Measurements from ENCODE around the gene RAD51B. TPM values are rescaled to one million over a fixed set of nuclear protein-coding genes. Genes with fewer than 3 reads are reported as not detected.

RAD51B gene
- total RNA-seq, 2 donors from 2014 or later, result 22.8 to 33.8 TPM

DNA sequence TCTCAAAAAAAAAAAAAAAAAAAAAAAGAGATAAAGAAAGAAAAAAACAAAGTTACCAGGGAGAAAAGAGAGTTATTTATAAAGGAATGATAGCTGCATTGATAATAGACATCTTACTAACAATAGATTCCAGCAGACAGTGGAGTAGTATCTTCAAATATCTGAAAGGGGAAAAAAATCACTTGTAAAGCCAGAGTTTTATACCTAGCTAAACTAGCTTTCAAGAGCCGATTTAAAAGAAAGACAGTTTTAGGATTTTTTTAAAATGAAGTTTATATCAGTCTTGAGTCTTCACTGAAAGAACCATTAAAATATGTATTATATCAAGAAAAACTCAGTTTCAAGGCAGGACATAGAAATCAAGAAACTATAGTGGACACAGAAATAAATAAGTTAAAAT lies 710.9 kb downstream of the RAD51B start:
- Mint-ChIP-seq H3K27me3 (ENCODE audit: insufficient read depth) (no peaks in the 10 kb centered on the region), H3K4me1 (no peaks in the 10 kb centered on the region), H3K36me3 (ENCODE audit: low read depth) (peaks cover 5% of the 10 kb centered on the region), H3K27ac (no peak overlapping the region), H3K9me3 (peaks cover 29% of the 10 kb centered on the region), H3K4me3 (no peak overlapping the region)
- Histone ChIP-seq H3K4me3 (ENCODE audit: low read length) (no peak overlapping the region), H3K36me3 (ENCODE audit: control insufficient read depth, insufficient read depth, low read length) (no peaks in the 10 kb centered on the region), H3K27ac (ENCODE audit: low read depth, low read length) (no peak overlapping the region), H3K4me1 (ENCODE audit: control insufficient read depth, insufficient read depth, low read length) (no peaks in the 10 kb centered on the region), H3K27me3 (ENCODE audit: control insufficient read depth, insufficient read depth, low read length, poor library complexity, severe bottlenecking) (no peaks in the 10 kb centered on the region), H3K9me3 (ENCODE audit: control insufficient read depth, low read length) (peaks cover 32% of the 10 kb centered on the region), H3K9ac (ENCODE audit: extremely low read depth, low read length, poor library complexity, severe bottlenecking) (no peak overlapping the region)
- TF ChIP-seq, protein P1, sequence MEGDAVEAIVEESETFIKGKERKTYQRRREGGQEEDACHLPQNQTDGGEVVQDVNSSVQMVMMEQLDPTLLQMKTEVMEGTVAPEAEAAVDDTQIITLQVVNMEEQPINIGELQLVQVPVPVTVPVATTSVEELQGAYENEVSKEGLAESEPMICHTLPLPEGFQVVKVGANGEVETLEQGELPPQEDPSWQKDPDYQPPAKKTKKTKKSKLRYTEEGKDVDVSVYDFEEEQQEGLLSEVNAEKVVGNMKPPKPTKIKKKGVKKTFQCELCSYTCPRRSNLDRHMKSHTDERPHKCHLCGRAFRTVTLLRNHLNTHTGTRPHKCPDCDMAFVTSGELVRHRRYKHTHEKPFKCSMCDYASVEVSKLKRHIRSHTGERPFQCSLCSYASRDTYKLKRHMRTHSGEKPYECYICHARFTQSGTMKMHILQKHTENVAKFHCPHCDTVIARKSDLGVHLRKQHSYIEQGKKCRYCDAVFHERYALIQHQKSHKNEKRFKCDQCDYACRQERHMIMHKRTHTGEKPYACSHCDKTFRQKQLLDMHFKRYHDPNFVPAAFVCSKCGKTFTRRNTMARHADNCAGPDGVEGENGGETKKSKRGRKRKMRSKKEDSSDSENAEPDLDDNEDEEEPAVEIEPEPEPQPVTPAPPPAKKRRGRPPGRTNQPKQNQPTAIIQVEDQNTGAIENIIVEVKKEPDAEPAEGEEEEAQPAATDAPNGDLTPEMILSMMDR (conservative IDR thresholded peaks at IDR 0.05), result no peak
- WGBS, 2 experiments (ENCODE audit: insufficient coverage in 1 of 2, insufficient read length in 1 of 2), result 89% methylated on average over 1 of the region's 1 CpG; no CpG with 5 or more reads in 1 of the 2 experiments
- DNase-seq, result no peak

DNA sequence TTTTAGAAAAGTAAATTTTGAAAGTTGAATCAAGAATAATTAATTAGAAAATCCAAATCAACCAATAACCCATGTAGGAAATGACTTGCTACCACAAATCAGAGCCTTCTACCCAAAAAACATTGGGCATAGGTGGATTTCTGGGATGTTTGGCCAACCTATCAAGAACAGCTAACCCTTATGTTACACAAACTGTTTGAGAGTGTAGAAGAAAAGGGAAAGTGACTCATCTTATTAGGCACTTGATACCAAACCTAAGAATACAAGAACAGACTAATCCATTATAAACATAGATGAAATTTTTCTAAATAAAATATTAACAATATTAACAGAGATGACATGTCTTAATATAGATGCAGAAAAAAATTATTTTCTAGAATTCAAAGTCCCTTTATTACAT lies 712.9 kb downstream of the RAD51B start:
- Histone ChIP-seq H3K27me3 (ENCODE audit: control insufficient read depth, insufficient read depth, low read length, poor library complexity, severe bottlenecking) (no peaks in the 10 kb centered on the region), H3K9me3 (ENCODE audit: control insufficient read depth, low read length) (peaks cover 32% of the 10 kb centered on the region), H3K27ac (ENCODE audit: low read depth, low read length) (no peak overlapping the region), H3K4me3 (ENCODE audit: low read length) (no peak overlapping the region), H3K4me1 (ENCODE audit: control insufficient read depth, insufficient read depth, low read length) (no peaks in the 10 kb centered on the region), H3K9ac (ENCODE audit: extremely low read depth, low read length, poor library complexity, severe bottlenecking) (no peak overlapping the region), H3K36me3 (ENCODE audit: control insufficient read depth, insufficient read depth, low read length) (no peaks in the 10 kb centered on the region)
- H3K9me3 Mint-ChIP-seq, result peaks cover 29% of the 10 kb centered on the region
- no peak overlapping the region for H3K27ac Mint-ChIP-seq
- TF ChIP-seq, protein P1 (conservative IDR thresholded peaks at IDR 0.05), result no peak
- DNase-seq, result no peak
- peaks cover 5% of the 10 kb centered on the region for H3K36me3 Mint-ChIP-seq (ENCODE audit: low read depth)
- H3K4me1 Mint-ChIP-seq, result no peaks in the 10 kb centered on the region
- H3K27me3 Mint-ChIP-seq (ENCODE audit: insufficient read depth), result no peaks in the 10 kb centered on the region
- no peak overlapping the region for H3K4me3 Mint-ChIP-seq

DNA sequence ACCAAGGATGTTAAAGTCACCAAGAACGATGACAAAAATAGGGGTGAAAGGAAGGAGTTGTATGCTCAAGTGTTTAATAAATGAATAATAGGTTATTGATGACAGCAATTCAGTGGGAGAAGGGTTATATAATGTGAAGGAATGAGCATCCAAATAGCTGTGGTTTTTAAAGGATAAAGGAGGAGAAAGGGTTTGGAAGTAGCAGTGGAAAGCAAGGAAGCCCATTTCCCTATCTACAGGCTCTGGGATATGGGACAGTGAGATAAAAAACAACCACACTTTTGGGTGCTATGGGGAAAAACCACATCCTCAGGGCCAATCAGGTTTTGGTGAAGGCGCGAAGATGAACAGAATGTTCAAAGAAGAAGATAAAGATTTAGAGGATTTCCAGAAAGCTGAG lies 714.7 kb downstream of the RAD51B start:
- H3K27me3 ChIP-seq (ENCODE audit: control insufficient read depth, insufficient read depth, low read length, poor library complexity, severe bottlenecking), result no peaks in the 10 kb centered on the region
- H3K9ac ChIP-seq (ENCODE audit: extremely low read depth, low read length, poor library complexity, severe bottlenecking), result no peak overlapping the region
- no peak overlapping the region for H3K27ac ChIP-seq (ENCODE audit: low read depth, low read length)
- peaks cover 28% of the 10 kb centered on the region for H3K9me3 ChIP-seq (ENCODE audit: control insufficient read depth, low read length)
- 91 to 99% methylated on average over 1 to 3 of the region's 3 CpGs for WGBS, 2 experiments (ENCODE audit: insufficient coverage in 1 of 2, insufficient read length in 1 of 2)
- H3K36me3 ChIP-seq (ENCODE audit: control insufficient read depth, insufficient read depth, low read length), result no peaks in the 10 kb centered on the region
- H3K9me3 Mint-ChIP-seq, result peaks cover 24% of the 10 kb centered on the region
- H3K4me3 ChIP-seq (ENCODE audit: low read length), result no peak overlapping the region
- TF ChIP-seq, protein P1 (conservative IDR thresholded peaks at IDR 0.05), result no peak
- no peak for DNase-seq
- no peaks in the 10 kb centered on the region for H3K4me1 Mint-ChIP-seq
- peaks cover 4% of the 10 kb centered on the region for H3K36me3 Mint-ChIP-seq (ENCODE audit: low read depth)
- H3K27me3 Mint-ChIP-seq (ENCODE audit: insufficient read depth), result no peaks in the 10 kb centered on the region
- no peak overlapping the region for H3K27ac Mint-ChIP-seq
- no peaks in the 10 kb centered on the region for H3K4me1 ChIP-seq (ENCODE audit: control insufficient read depth, insufficient read depth, low read length)
- no peak overlapping the region for H3K4me3 Mint-ChIP-seq

All from endodermal cell (in vitro differentiated cells).